ENCODE results near the gene UVRAG.

The UVRAG gene

GRCh38 chr11:76161261-76161961 is 346.4 kb downstream of the UVRAG start:
- DNase-seq (ENCODE audit: insufficient read length, low spot score) (no peak), FAIRE-seq (no peak)
- TF ChIP-seq POLR2AphosphoS5 (IDR thresholded peaks at IDR 0.05; ENCODE audit: low read depth, low read length) (no peak), POLR2A (IDR thresholded peaks at IDR 0.05; ENCODE audit: low read depth, low read length) (no peak), PAX5 (IDR thresholded peaks at IDR 0.05; ENCODE audit: insufficient read depth, low read length, severe bottlenecking) (no peak), POU2F2 (IDR thresholded peaks at IDR 0.05; ENCODE audit: low read depth, low read length) (no peak), TAF1 (IDR thresholded peaks at IDR 0.05; ENCODE audit: low read depth, low read length) (no peak), SPI1 (IDR thresholded peaks at IDR 0.05; ENCODE audit: low read depth, low read length) (no peak)

- FAIRE-seq (no peak), DNase-seq (ENCODE audit: insufficient read length, low spot score) (no peak)
- TF ChIP-seq POLR2AphosphoS5 (IDR thresholded peaks at IDR 0.05; ENCODE audit: low read depth, low read length) (no peak), POU2F2 (IDR thresholded peaks at IDR 0.05; ENCODE audit: low read depth, low read length) (no peak), POLR2A (IDR thresholded peaks at IDR 0.05; ENCODE audit: low read depth, low read length) (no peak), PAX5 (IDR thresholded peaks at IDR 0.05; ENCODE audit: insufficient read depth, low read length, severe bottlenecking) (no peak), SPI1 (IDR thresholded peaks at IDR 0.05; ENCODE audit: low read depth, low read length) (no peak), TAF1 (IDR thresholded peaks at IDR 0.05; ENCODE audit: low read depth, low read length) (no peak)
Observed at GRCh38 chr11:76162336-76163288, 347.6 kb downstream of the UVRAG start.

DNA sequence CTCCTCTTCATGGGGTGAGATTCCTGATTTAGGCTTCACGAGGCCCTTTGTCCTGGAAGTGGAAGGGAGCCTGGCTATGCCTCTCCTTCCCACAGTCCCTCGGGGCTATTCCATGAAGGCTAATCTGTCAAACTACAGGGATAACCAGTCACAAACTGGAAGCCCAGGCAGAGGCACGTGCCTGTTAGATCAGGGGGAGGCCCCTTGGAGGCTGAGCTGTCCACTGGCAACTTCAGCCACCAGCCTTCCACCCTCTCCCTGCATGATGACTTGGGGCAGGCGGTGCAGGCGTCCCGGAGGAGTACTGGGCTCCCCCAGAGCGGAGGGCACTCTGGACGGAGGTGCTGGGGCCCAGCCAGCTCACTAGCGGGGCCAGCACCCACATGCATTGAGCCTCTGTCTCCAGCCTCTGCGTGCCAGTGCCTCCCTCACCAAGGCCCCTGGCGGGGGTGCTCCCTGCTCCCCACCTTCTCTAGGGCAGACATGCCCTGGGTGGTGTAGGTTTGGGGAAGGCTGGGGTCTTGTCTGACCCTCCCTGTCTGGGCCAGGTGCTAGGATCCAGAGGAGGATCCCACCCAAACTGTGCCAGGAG is 348.4 kb downstream of the UVRAG start:
- DNase-seq (ENCODE audit: insufficient read length, low spot score) = no peak
- FAIRE-seq = no peak
- TF ChIP-seq POLR2AphosphoS5 (IDR thresholded peaks at IDR 0.05; ENCODE audit: low read depth, low read length) (no peak), TAF1 (IDR thresholded peaks at IDR 0.05; ENCODE audit: low read depth, low read length) (no peak)

DNA sequence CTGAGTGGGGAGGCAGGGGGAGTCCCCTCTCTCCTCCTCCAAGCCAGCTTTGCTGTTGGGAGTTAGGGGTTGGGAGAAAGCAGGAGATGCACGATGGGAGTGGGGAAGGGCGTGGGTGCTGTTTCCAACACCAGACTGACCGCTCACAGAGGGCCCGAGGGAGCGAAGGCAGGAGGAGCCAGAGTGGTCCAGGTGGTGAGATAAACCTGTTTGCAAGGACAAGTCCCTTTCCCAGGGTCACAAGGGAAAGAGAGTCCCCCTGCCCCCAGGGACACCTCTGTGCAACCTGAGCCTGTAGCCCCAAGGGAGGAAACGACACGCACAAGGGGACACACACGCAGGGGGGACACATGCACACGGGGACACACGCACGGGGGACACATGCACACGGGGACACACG is 349.1 kb downstream of the UVRAG start:
- DNase-seq (ENCODE audit: insufficient read length, low spot score) (no peak), FAIRE-seq (no peak)
- TF ChIP-seq PAX5 (IDR thresholded peaks at IDR 0.05; ENCODE audit: insufficient read depth, low read length, severe bottlenecking) = no peak
- no peak for TF ChIP-seq SPI1 (IDR thresholded peaks at IDR 0.05; ENCODE audit: low read depth, low read length)
- TF ChIP-seq POU2F2 (IDR thresholded peaks at IDR 0.05; ENCODE audit: low read depth, low read length) = no peak
- TF ChIP-seq POLR2AphosphoS5 (IDR thresholded peaks at IDR 0.05; ENCODE audit: low read depth, low read length) = no peak
- no peak for TF ChIP-seq TAF1 (IDR thresholded peaks at IDR 0.05; ENCODE audit: low read depth, low read length)
- no peak for TF ChIP-seq POLR2A (IDR thresholded peaks at IDR 0.05; ENCODE audit: low read depth, low read length)

DNA sequence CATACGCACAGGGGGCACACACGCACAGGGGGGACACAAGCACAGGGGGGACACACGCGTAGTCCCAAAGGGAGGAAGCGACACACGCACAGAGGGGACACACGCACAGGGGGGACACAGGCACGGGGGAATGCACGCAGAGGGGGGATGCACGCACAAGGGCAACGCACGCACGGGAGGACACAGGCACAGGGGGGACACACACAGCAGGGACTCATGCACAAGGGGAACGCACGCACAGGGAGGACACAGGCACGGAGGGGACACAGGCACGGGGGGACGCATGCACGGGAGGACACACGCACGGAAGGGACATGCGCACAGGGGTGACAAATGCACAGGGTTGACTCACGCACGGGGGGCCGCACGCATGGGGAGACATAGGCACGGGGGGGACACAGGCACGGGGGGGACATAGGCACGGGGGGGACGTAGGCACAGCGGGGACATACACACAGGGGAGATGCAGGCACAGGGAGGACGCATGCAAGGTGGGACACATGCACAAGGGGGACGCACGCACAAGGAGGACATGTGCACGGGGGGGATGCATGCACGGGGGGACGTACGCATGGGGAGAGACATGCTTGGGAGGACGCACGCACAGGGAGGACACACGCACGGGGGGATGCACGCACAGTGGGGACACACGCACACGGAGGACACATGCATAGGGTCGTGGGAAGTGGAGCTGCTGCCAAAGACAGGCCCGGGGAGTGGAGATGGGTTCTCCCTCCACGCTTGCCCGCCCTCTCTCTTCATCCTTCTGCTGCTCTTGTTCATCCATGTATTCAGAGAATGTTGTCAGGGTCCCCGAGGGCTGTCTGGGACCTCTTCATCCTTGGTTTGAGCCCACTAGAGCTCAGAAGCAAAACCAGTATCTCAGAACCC is 350.1 kb downstream of the UVRAG start:
- DNase-seq (ENCODE audit: insufficient read length, low spot score) = no peak
- TF ChIP-seq TAF1 (IDR thresholded peaks at IDR 0.05; ENCODE audit: low read depth, low read length) (no peak), POLR2A (IDR thresholded peaks at IDR 0.05; ENCODE audit: low read depth, low read length) (no peak), POLR2AphosphoS5 (IDR thresholded peaks at IDR 0.05; ENCODE audit: low read depth, low read length) (no peak), PAX5 (IDR thresholded peaks at IDR 0.05; ENCODE audit: insufficient read depth, low read length, severe bottlenecking) (no peak), POU2F2 (IDR thresholded peaks at IDR 0.05; ENCODE audit: low read depth, low read length) (no peak), SPI1 (IDR thresholded peaks at IDR 0.05; ENCODE audit: low read depth, low read length) (no peak)
- FAIRE-seq = no peak

- DNase-seq (ENCODE audit: insufficient read length, low spot score) (no peak), FAIRE-seq (peak; percentile 66)
Observed at GRCh38 chr11:76166314-76166713, 351.3 kb downstream of the UVRAG start.

GRCh38 chr11:76167590-76167989 is 352.6 kb downstream of the UVRAG start:
- DNase-seq (ENCODE audit: insufficient read length, low spot score) (no peak), FAIRE-seq (no peak)
- no peak for TF ChIP-seq PAX5 (IDR thresholded peaks at IDR 0.05; ENCODE audit: insufficient read depth, low read length, severe bottlenecking)
- TF ChIP-seq TAF1 (IDR thresholded peaks at IDR 0.05; ENCODE audit: low read depth, low read length) = no peak
- no peak for TF ChIP-seq POLR2A (IDR thresholded peaks at IDR 0.05; ENCODE audit: low read depth, low read length)
- no peak for TF ChIP-seq POLR2AphosphoS5 (IDR thresholded peaks at IDR 0.05; ENCODE audit: low read depth, low read length)
- TF ChIP-seq SPI1 (IDR thresholded peaks at IDR 0.05; ENCODE audit: low read depth, low read length) = no peak
- no peak for TF ChIP-seq POU2F2 (IDR thresholded peaks at IDR 0.05; ENCODE audit: low read depth, low read length)

More at GRCh38 chr11:76166314-76166713, 351.3 kb downstream of the UVRAG start:
- TF ChIP-seq TAF1 (IDR thresholded peaks at IDR 0.05; ENCODE audit: low read depth, low read length) = no peak
- TF ChIP-seq POU2F2 (IDR thresholded peaks at IDR 0.05; ENCODE audit: low read depth, low read length) = no peak
- no peak for TF ChIP-seq POLR2AphosphoS5 (IDR thresholded peaks at IDR 0.05; ENCODE audit: low read depth, low read length)
- no peak for TF ChIP-seq SPI1 (IDR thresholded peaks at IDR 0.05; ENCODE audit: low read depth, low read length)
- TF ChIP-seq PAX5 (IDR thresholded peaks at IDR 0.05; ENCODE audit: insufficient read depth, low read length, severe bottlenecking) = no peak
- TF ChIP-seq POLR2A (IDR thresholded peaks at IDR 0.05; ENCODE audit: low read depth, low read length) = no peak

- FAIRE-seq = no peak
Observed at GRCh38 chr11:76169473-76169896, 354.5 kb downstream of the UVRAG start.

More at GRCh38 chr11:76169473-76169896, 354.5 kb downstream of the UVRAG start:
- no peak for DNase-seq (ENCODE audit: insufficient read length, low spot score)
- TF ChIP-seq POU2F2 (IDR thresholded peaks at IDR 0.05; ENCODE audit: low read depth, low read length) (no peak), POLR2AphosphoS5 (IDR thresholded peaks at IDR 0.05; ENCODE audit: low read depth, low read length) (no peak), TAF1 (IDR thresholded peaks at IDR 0.05; ENCODE audit: low read depth, low read length) (no peak), PAX5 (IDR thresholded peaks at IDR 0.05; ENCODE audit: insufficient read depth, low read length, severe bottlenecking) (no peak), SPI1 (IDR thresholded peaks at IDR 0.05; ENCODE audit: low read depth, low read length) (no peak), POLR2A (IDR thresholded peaks at IDR 0.05; ENCODE audit: low read depth, low read length) (no peak)

Measured in GM12891 (cell line).